Measurements from ENCODE around the gene PDP2. TPM values are rescaled to one million over a fixed set of nuclear protein-coding genes. Genes with fewer than 3 reads are reported as not detected.

Gene PDP2
- total and polyA plus RNA-seq, 10 of the 15 experiments (the other 5 are each of a cell fraction or from before 2014, with no cell fraction given): 1.9 to 31.1 (median 6.2) TPM

- intact Hi-C loops (cut with micrococcal nuclease; ENCODE audit: unreplicated experiment): no loop called here
- Histone ChIP-seq H3K27ac (ENCODE audit: control insufficient read depth, insufficient read depth) (no peak overlapping the region), H2AFZ (ENCODE audit: control insufficient read depth, low read depth, low read length) (no peak overlapping the region), H3K4me3 (peak overlapping the region; percentile 40; the same call in 1 of the 2 replicates), H3K4me1 (ENCODE audit: control insufficient read depth, insufficient read depth, low read length) (peaks cover 16% of the 10 kb centered on the region), H3K36me3 (ENCODE audit: control insufficient read depth in 2 of 2, insufficient read depth in 2 of 2, low read length in 1 of 2) (peaks cover 3 to 5% of the 10 kb centered on the region in 2 experiments), H4K20me1 (ENCODE audit: control insufficient read depth, insufficient read depth) (no peaks in the 10 kb centered on the region), H3K79me2 (ENCODE audit: control insufficient read depth, insufficient read depth, low read length) (peaks cover 11% of the 10 kb centered on the region), H3K9ac (ENCODE audit: control insufficient read depth, insufficient read depth, low read length) (no peak overlapping the region; the same call in 1 of the 2 replicates), H3K9me3 (replicated peaks; ENCODE audit: control insufficient read depth, insufficient read depth, low read length) (no peaks in the 10 kb centered on the region), H3K4me2 (ENCODE audit: control insufficient read depth, insufficient read depth) (peak overlapping the region; percentile 99; the same call in 1 of the 2 replicates), H3K27me3 (replicated peaks in 1 of 2; ENCODE audit: control insufficient read depth in 2 of 2, insufficient read depth in 2 of 2, low read length in 1 of 2) (no peaks in the 10 kb centered on the region)
- ChIA-PET POLR2A (interaction anchor here (0.5 to 1.1 kb wide), 3 partner anchors 9 to 13 kb away, joined by 3 to 5 read pairs (median 4); no protein-coding TSS in a partner anchor), RAD21 (ENCODE audit: unreplicated experiment) (interaction anchor here (0.9 to 2.5 kb wide), 6 partner anchors 8 to 151 kb away, joined by 3 to 12 read pairs (median 4); partner anchors contain the start of gene NAE1), CTCF (interaction anchor here (0.6 to 5.2 kb wide), 12 partner anchors 8 to 291 kb away, joined by 3 to 34 read pairs (median 6); partner anchors contain the start of gene NAE1), SMC1A (ENCODE audit: uncharacterized antibody, unreplicated experiment) (interaction anchor here (0.9 to 2.3 kb wide), 6 partner anchors 8 to 75 kb away, joined by 3 to 8 read pairs (median 4); partner anchors contain the start of gene NAE1)
- DNase-seq (ENCODE audit: low read depth, low spot score) (no peak), ATAC-seq (no peak), FAIRE-seq (no peak)
- TF ChIP-seq STAT3 (IDR thresholded peaks at IDR 0.05; ENCODE audit: low read depth, low read length): no peak
- no peak for TF ChIP-seq MEF2A (IDR thresholded peaks at IDR 0.05; ENCODE audit: insufficient read depth, low read depth, low read length)
- no peak for TF ChIP-seq TCF12 (IDR thresholded peaks at IDR 0.05; ENCODE audit: low read depth, low read length)
- TF ChIP-seq CHD4 (IDR thresholded peaks at IDR 0.05): no peak
- TF ChIP-seq SIN3A (IDR thresholded peaks at IDR 0.05; ENCODE audit: low read depth, low read length): no peak
- no peak for TF ChIP-seq ZNF592 (IDR thresholded peaks at IDR 0.05)
- TF ChIP-seq PRDM15 (CRISPR knock-in tag; IDR thresholded peaks at IDR 0.05): no peak
- TF ChIP-seq POLR2A (IDR thresholded peaks at IDR 0.05; ENCODE audit: low read depth, low read length): no peak
- TF ChIP-seq MEF2B (IDR thresholded peaks at IDR 0.05; ENCODE audit: partially characterized antibody, poor library complexity, severe bottlenecking): no peak
- TF ChIP-seq ZBTB11 (CRISPR knock-in tag; IDR thresholded peaks at IDR 0.05): no peak
- no peak for TF ChIP-seq NBN (IDR thresholded peaks at IDR 0.05)
- in situ Hi-C loops (cut with MboI): no loop called here
- BruUV-seq (replicated peaks): no TSS peak
- 89% methylated on average over 8 of the region's 8 CpGs for WGBS (ENCODE audit: insufficient coverage, insufficient replicate concordance, low lambda C conversion rate, missing lambda C conversion rate)
Measured at GRCh38 chr16:66881964-66882508, 1.7 kb downstream of the PDP2 start.

Data from GM12878 (cell line).